Esophagus muscularis mucosa (tissue), 4 donors: ENCODE measurements around the gene CXXC1. TPM values are rescaled to one million over a fixed set of nuclear protein-coding genes. Genes with fewer than 3 reads are reported as not detected.
"Not testable (repeated sequence)": the region's sequence is repeated elsewhere in the genome, so short reads cannot be mapped to it uniquely, and the experiment has no call there.

Experiments used
- DNase-seq: peaks from one replicate; pipeline ENCODE4 v3.0.0-alpha.2; 2017; ENCODE audit errors: extremely low spot score
- H3K27ac ChIP-seq, 4 donors: fragments of 200-600 bp; sonication (generic); replicated peaks in 1 of 4; 1 replicate in 3 of 4; 2 replicates in 1 of 4; pipeline ENCODE4 v1.5.1; 2016 to 2019; ENCODE audit warnings: mild to moderate bottlenecking in 1 of 4
- H3K27me3 ChIP-seq, 4 donors: fragments of 200-600 bp; sonication (generic); one replicate each; pipeline versions ENCODE4 v1.5.1 to v1.6.0; 2016 to 2019
- H3K36me3 ChIP-seq, 4 donors: fragments of 200-600 bp; sonication (generic); one replicate each; pipeline ENCODE4 v1.5.1; 2016 to 2019
- H3K4me1 ChIP-seq, 4 donors: fragments of 200-600 bp; sonication (generic); one replicate each; pipeline ENCODE4 v1.5.1; 2016 to 2019
- H3K4me3 ChIP-seq, 4 donors: fragments of 200-600 bp; sonication (generic); 1 replicate in 2 of 4; 2 replicates in 2 of 4; pipeline ENCODE4 v1.5.1; 2016 to 2019; ENCODE audit warnings: mild to moderate bottlenecking in 4 of 4, moderate library complexity in 1 of 4
- H3K9me3 ChIP-seq, 4 donors: fragments of 200-600 bp; sonication (generic); 1 replicate in 3 of 4; 2 replicates in 1 of 4; pipeline ENCODE4 v1.5.1; 2016 to 2019
- CTCF ChIP-seq, 3 experiments: fragments of 200-600 bp in 2 of 3; fragments of 450-650 bp in 1 of 3; sonication (generic) in 2 of 3; IDR thresholded peaks; one replicate each; pipeline ENCODE4 v1.5.1; 2017 to 2019; ENCODE audit warnings: antibody characterized with exemption in 3 of 3, mild to moderate bottlenecking in 2 of 3, moderate library complexity in 1 of 3
- EP300 ChIP-seq: sonication (generic); formaldehyde crosslinking; IDR thresholded peaks from one replicate; pipeline ENCODE4 v1.6.1; 2017; ENCODE audit warnings: antibody characterized with exemption
- POLR2A ChIP-seq: fragments of 450-650 bp; IDR thresholded peaks from one replicate; pipeline ENCODE4 v1.6.1; 2017; ENCODE audit warnings: antibody characterized with exemption, moderate library complexity, mild to moderate bottlenecking, low read depth
- POLR2AphosphoS5 ChIP-seq, 2 donors: sonication (generic); formaldehyde crosslinking; IDR thresholded peaks; one replicate each; pipeline ENCODE4 v1.6.1; 2017; ENCODE audit warnings: antibody characterized with exemption in 2 of 2
- WGBS: methylation state at CpG from one replicate; pipeline ENCODE4 v1.1.5; 2018; 5-methylcytosine and 5-hydroxymethylcytosine counted together
- intact Hi-C: fragments of 100-400 bp; cut with DNase I; formaldehyde crosslinking; loops from one replicate; pipeline ENCODE4 v1.15.1; 2023
- total RNA-seq, 4 donors: library from RNA; depleted of rRNA; stranded (reverse); fragments of >200 nt; gene quantifications; one replicate each; pipeline versions ENCODE4 v1.1.0 to v1.2.1, GENCODE V29; 2016

The CXXC1 gene
- total RNA-seq, 4 donors from 2014 or later = 38.6 to 58.1 (median 49.2) TPM

- no peaks in the 10 kb centered on the region for H3K27me3 ChIP-seq
- peaks cover 5 to 18% (median 16%) of the 10 kb centered on the region in 4 donors for H3K4me1 ChIP-seq
- no peaks in the 10 kb centered on the region for H3K9me3 ChIP-seq
- intact Hi-C loops = loop anchor here (10.0 kb wide), 4 partner anchors 474 to 906 kb away; partner anchors contain the start of genes ACAA2, ME2, MEX3C and RPL17
- 71% methylated on average over 4 of the region's 4 CpGs for WGBS
- H3K36me3 ChIP-seq = peaks cover 4 to 20% (median 19%) of the 10 kb centered on the region in 4 donors
- H3K4me3 ChIP-seq = no peak overlapping the region
- TF ChIP-seq CTCF (IDR thresholded peaks at IDR 0.05) = no peak
- no peak for TF ChIP-seq POLR2A
- no peak for TF ChIP-seq EP300
- TF ChIP-seq POLR2AphosphoS5 (IDR thresholded peaks at IDR 0.05) = no peak
- DNase-seq = no peak
- H3K27ac ChIP-seq = no peak overlapping the region
Observed at GRCh38 chr18:50289108-50289443, 1.6 kb upstream of the CXXC1 start.

GRCh38 chr18:50288348-50289107 is 1.0 kb upstream of the CXXC1 start:
- DNase-seq, H3K9me3 ChIP-seq, H3K27me3 ChIP-seq: not testable (repeated sequence)
- WGBS = 74% methylated on average over 21 of the region's 21 CpGs
- peaks cover 5 to 18% (median 16%) of the 10 kb centered on the region in 4 donors for H3K4me1 ChIP-seq
- H3K27ac ChIP-seq = peak overlapping the region; percentile 82 to 88 (median 87)
- H3K4me3 ChIP-seq = peak overlapping the region; percentile 66 to 84 (median 76)
- intact Hi-C loops = loop anchor here (10.0 kb wide), 4 partner anchors 474 to 906 kb away; partner anchors contain the start of genes ACAA2, ME2, MEX3C and RPL17
- H3K36me3 ChIP-seq = peaks cover 8 to 25% (median 24%) of the 10 kb centered on the region in 4 donors

- peaks cover 8 to 38% (median 34%) of the 10 kb centered on the region in 4 donors for H3K36me3 ChIP-seq
- intact Hi-C loops = loop anchor here (10.0 kb wide), 4 partner anchors 472 to 908 kb away; partner anchors contain the start of genes ACAA2, ME2, MEX3C and RPL17
- peak overlapping the region; percentile 66 to 84 (median 76) for H3K4me3 ChIP-seq
- no peaks in the 10 kb centered on the region for H3K27me3 ChIP-seq
- peaks cover 8 to 24% (median 23%) of the 10 kb centered on the region in 4 donors for H3K4me1 ChIP-seq
- WGBS = under 1% methylated on average over 18 of the region's 27 CpGs
- peak overlapping the region; percentile 82 to 88 (median 87) for H3K27ac ChIP-seq
- H3K9me3 ChIP-seq = no peaks in the 10 kb centered on the region
- TF ChIP-seq EP300 (no peak), POLR2AphosphoS5 (IDR thresholded peaks at IDR 0.05) (no peak), CTCF (IDR thresholded peaks at IDR 0.05) (no peak), POLR2A (no peak)
- DNase-seq = no peak
Observed at GRCh38 chr18:50287028-50287440, 458 bp downstream of the CXXC1 start.

GRCh38 chr18:50286391-50287027 is 983 bp downstream of the CXXC1 start:
- intact Hi-C loops = loop anchor here (10.0 kb wide), 4 partner anchors 472 to 908 kb away; partner anchors contain the start of genes ACAA2, ME2, MEX3C and RPL17
- DNase-seq = no peak
- peaks cover 11 to 27% (median 26%) of the 10 kb centered on the region in 4 donors for H3K4me1 ChIP-seq
- peaks cover 8 to 38% (median 34%) of the 10 kb centered on the region in 4 donors for H3K36me3 ChIP-seq
- no peak for TF ChIP-seq EP300
- TF ChIP-seq POLR2AphosphoS5 (IDR thresholded peaks at IDR 0.05) = no peak
- no peak for TF ChIP-seq CTCF (IDR thresholded peaks at IDR 0.05)
- no peak for TF ChIP-seq POLR2A
- peak overlapping the region; percentile 82 to 88 (median 87) for H3K27ac ChIP-seq
- no peaks in the 10 kb centered on the region for H3K9me3 ChIP-seq
- H3K4me3 ChIP-seq = peak overlapping the region; percentile 66 to 84 (median 76)
- 25% methylated on average over 20 of the region's 23 CpGs for WGBS
- H3K27me3 ChIP-seq = no peaks in the 10 kb centered on the region
